GM18907 (cell line): ENCODE results near the gene MLF2.

Experiments
- ATAC-seq: cut with Tn5 transposase; IDR thresholded peaks from one replicate; pipeline ENCODE4 v1.9.1; 2021; ENCODE audit warnings: mild to moderate bottlenecking, moderate library complexity; ENCODE audit not compliant: unreplicated experiment

MLF2 gene

GRCh38 chr12:6752921-6753771 is at the start of gene MLF2:
Gene MLF2 (minus strand): TSS chr12:6753141. CDS start chr12:6752334, 807 bp downstream.
- ATAC-seq: peak; percentile 88

- no peak for ATAC-seq
Measured at GRCh38 chr12:6799147-6799546, 46.2 kb upstream of the MLF2 start.

GRCh38 chr12:6796576-6796975 is 43.6 kb upstream of the MLF2 start:
- no peak for ATAC-seq

- ATAC-seq: no peak
Measured at GRCh38 chr12:6795088-6795487, 42.1 kb upstream of the MLF2 start.

- ATAC-seq: no peak
Measured at GRCh38 chr12:6792522-6793201, 39.7 kb upstream of the MLF2 start.

- ATAC-seq: no peak
Measured at GRCh38 chr12:6791931-6792520, 39.1 kb upstream of the MLF2 start.

GRCh38 chr12:6790496-6791150 is 37.7 kb upstream of the MLF2 start:
- ATAC-seq: no peak

- ATAC-seq: no peak
Measured at GRCh38 chr12:6788972-6789924, 36.3 kb upstream of the MLF2 start, which contains the start of gene CD4. Gene CD4 (plus strand): TSS chr12:6789528. CDS start chr12:6800139, 10,611 bp downstream.

- ATAC-seq: no peak
Measured at GRCh38 chr12:6787309-6787708, 34.4 kb upstream of the MLF2 start.

GRCh38 chr12:6786416-6787094 is 33.6 kb upstream of the MLF2 start:
- no peak for ATAC-seq

GRCh38 chr12:6784761-6785160 is 31.8 kb upstream of the MLF2 start:
- ATAC-seq: no peak

GRCh38 chr12:6784296-6784695 is 31.4 kb upstream of the MLF2 start:
- ATAC-seq: no peak

- no peak for ATAC-seq
Measured at GRCh38 chr12:6783828-6784227, 30.9 kb upstream of the MLF2 start.

GRCh38 chr12:6782850-6783566 is 30.1 kb upstream of the MLF2 start:
- ATAC-seq: no peak

GRCh38 chr12:6782119-6782518 is 29.2 kb upstream of the MLF2 start:
- no peak for ATAC-seq

- ATAC-seq: no peak
Measured at GRCh38 chr12:6780573-6780972, 27.6 kb upstream of the MLF2 start.

GRCh38 chr12:6779708-6780432 is 26.9 kb upstream of the MLF2 start:
- no peak for ATAC-seq
